ENCODE results near the gene EXOC3L4. TPM values are rescaled to one million over a fixed set of nuclear protein-coding genes. Genes with fewer than 3 reads are reported as not detected.
A peak's percentile ranks its signal among the peaks of the same experiment; 100 is the strongest.

Gene EXOC3L4
- polyA plus RNA-seq, 1 of the 3 experiments (the other 2 are of a cell fraction): 0.46 TPM

GRCh38 chr14:103136388-103137271 is 42.1 kb downstream of the EXOC3L4 start:
- TF ChIP-seq ELF1 (IDR thresholded peaks at IDR 0.05): no peak
- TF ChIP-seq, protein P1, sequence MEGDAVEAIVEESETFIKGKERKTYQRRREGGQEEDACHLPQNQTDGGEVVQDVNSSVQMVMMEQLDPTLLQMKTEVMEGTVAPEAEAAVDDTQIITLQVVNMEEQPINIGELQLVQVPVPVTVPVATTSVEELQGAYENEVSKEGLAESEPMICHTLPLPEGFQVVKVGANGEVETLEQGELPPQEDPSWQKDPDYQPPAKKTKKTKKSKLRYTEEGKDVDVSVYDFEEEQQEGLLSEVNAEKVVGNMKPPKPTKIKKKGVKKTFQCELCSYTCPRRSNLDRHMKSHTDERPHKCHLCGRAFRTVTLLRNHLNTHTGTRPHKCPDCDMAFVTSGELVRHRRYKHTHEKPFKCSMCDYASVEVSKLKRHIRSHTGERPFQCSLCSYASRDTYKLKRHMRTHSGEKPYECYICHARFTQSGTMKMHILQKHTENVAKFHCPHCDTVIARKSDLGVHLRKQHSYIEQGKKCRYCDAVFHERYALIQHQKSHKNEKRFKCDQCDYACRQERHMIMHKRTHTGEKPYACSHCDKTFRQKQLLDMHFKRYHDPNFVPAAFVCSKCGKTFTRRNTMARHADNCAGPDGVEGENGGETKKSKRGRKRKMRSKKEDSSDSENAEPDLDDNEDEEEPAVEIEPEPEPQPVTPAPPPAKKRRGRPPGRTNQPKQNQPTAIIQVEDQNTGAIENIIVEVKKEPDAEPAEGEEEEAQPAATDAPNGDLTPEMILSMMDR (IDR thresholded peaks at IDR 0.05): peak; percentile 10; the same call in 1 of the 2 replicates
- no peak for TF ChIP-seq TAF1 (IDR thresholded peaks at IDR 0.05; ENCODE audit: borderline replicate concordance, low read depth, low read length)
- peak; percentile 64; the same call in 1 of the 2 replicates for TF ChIP-seq FOSL2 (IDR thresholded peaks at IDR 0.05; ENCODE audit: borderline replicate concordance, low read depth)
- TF ChIP-seq, protein P2, sequence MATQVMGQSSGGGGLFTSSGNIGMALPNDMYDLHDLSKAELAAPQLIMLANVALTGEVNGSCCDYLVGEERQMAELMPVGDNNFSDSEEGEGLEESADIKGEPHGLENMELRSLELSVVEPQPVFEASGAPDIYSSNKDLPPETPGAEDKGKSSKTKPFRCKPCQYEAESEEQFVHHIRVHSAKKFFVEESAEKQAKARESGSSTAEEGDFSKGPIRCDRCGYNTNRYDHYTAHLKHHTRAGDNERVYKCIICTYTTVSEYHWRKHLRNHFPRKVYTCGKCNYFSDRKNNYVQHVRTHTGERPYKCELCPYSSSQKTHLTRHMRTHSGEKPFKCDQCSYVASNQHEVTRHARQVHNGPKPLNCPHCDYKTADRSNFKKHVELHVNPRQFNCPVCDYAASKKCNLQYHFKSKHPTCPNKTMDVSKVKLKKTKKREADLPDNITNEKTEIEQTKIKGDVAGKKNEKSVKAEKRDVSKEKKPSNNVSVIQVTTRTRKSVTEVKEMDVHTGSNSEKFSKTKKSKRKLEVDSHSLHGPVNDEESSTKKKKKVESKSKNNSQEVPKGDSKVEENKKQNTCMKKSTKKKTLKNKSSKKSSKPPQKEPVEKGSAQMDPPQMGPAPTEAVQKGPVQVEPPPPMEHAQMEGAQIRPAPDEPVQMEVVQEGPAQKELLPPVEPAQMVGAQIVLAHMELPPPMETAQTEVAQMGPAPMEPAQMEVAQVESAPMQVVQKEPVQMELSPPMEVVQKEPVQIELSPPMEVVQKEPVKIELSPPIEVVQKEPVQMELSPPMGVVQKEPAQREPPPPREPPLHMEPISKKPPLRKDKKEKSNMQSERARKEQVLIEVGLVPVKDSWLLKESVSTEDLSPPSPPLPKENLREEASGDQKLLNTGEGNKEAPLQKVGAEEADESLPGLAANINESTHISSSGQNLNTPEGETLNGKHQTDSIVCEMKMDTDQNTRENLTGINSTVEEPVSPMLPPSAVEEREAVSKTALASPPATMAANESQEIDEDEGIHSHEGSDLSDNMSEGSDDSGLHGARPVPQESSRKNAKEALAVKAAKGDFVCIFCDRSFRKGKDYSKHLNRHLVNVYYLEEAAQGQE (IDR thresholded peaks at IDR 0.05; ENCODE audit: low read depth, low read length): no peak
- TF ChIP-seq TCF12 (IDR thresholded peaks at IDR 0.05): peak; percentile 35; the same call in 1 of the 2 replicates
- no peaks in the 10 kb centered on the region for H3K27me3 ChIP-seq (ENCODE audit: insufficient read depth)
- H3K4me3 ChIP-seq (ENCODE audit: low read depth in 2 of 2, low read length in 1 of 2): no peak overlapping the region
- no peaks in the 10 kb centered on the region for H3K36me3 ChIP-seq (replicated peaks in 1 of 2; ENCODE audit: control insufficient read depth in 1 of 2, insufficient read depth in 2 of 2, low read length in 1 of 2)
- H2AFZ ChIP-seq (ENCODE audit: low read depth): peak overlapping the region; percentile 84; the same call in 1 of the 2 replicates
- CTCF ChIA-PET: interaction anchor here (1.4 to 6.3 kb wide), 3 partner anchors 9 to 31 kb away, joined by 3 to 45 read pairs (median 16); no protein-coding TSS in a partner anchor
- H4K20me1 ChIP-seq (ENCODE audit: insufficient read depth): no peaks in the 10 kb centered on the region
- no peak for DNase-seq
- peaks cover 7 to 15% of the 10 kb centered on the region in 2 experiments; a peak in 3 of 4 replicates for H3K4me1 ChIP-seq (ENCODE audit: control insufficient read depth in 1 of 2, insufficient read depth in 2 of 2, low read depth in 1 of 2, low read length in 1 of 2)
- H3K27ac ChIP-seq (ENCODE audit: low read depth in 2 of 2, low read length in 1 of 2): peak overlapping the region in 1 of 2 experiments; percentile 73; a peak in 2 of 4 replicates
- H3K79me2 ChIP-seq (ENCODE audit: insufficient read depth): no peaks in the 10 kb centered on the region
- no peaks in the 10 kb centered on the region for H3K9me3 ChIP-seq
- H3K9me2 ChIP-seq: no peaks in the 10 kb centered on the region
- POLR2A ChIA-PET: interaction anchor here (0.5 kb wide), 1 partner anchor 255 kb away, joined by 3 read pairs; no protein-coding TSS in a partner anchor
- H3K9ac ChIP-seq: peak overlapping the region; percentile 32; the same call in 1 of the 2 replicates
- peaks cover 3% of the 10 kb centered on the region for H3F3A ChIP-seq (replicated peaks; ENCODE audit: insufficient read depth)
- WGBS (ENCODE audit: low lambda C conversion rate): 63% methylated on average over 20 of the region's 20 CpGs
- H3K4me2 ChIP-seq: peak overlapping the region; percentile 30; the same call in 1 of the 2 replicates

DNA sequence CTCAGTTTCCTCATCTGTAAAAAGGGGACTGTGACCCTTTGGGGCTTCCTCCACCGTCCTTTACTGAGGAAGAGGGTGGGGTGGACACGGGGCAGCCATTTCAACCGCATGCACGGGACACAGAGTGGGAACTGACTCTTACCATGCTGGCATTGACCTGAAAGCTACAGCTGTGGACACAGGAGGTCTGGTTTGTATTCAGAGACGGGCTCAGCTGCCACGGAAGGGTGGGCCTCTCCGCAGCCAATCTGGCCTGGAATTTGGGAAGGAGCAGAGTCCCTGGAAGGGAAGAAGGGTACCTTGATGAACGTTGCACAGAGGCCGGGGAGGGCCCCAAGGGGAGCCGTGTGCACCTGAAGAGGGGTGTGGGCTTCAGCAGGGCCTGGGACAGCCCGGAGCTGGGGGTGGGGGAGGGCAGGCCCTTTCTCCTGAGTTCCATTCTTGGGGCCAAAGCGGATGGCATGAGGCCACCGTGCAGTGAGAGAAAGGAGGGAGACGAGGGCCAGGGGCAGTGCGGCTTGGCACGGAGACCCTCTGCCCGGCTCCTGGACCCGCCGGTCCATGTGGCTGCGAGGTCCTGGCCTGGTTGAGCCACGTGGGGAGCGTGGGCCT is 43.3 kb downstream of the EXOC3L4 start:
- ChIA-PET CTCF (interaction anchor here (0.6 to 6.3 kb wide), 7 partner anchors 11 to 363 kb away, joined by 3 to 45 read pairs (median 3); no protein-coding TSS in a partner anchor), POLR2A (no interaction called here)
- Histone ChIP-seq H3K36me3 (replicated peaks in 1 of 2; ENCODE audit: control insufficient read depth in 1 of 2, insufficient read depth in 2 of 2, low read length in 1 of 2) (no peaks in the 10 kb centered on the region), H3K79me2 (ENCODE audit: insufficient read depth) (no peaks in the 10 kb centered on the region), H3K4me2 (0 out of 2 replicates have a peak overlapping the region, but pooled peaks have one; percentile 41), H3F3A (replicated peaks; ENCODE audit: insufficient read depth) (peaks cover 3% of the 10 kb centered on the region), H3K9me2 (no peaks in the 10 kb centered on the region), H2AFZ (ENCODE audit: low read depth) (no peak overlapping the region; the same call in 1 of the 2 replicates), H3K9me3 (no peaks in the 10 kb centered on the region), H3K4me1 (ENCODE audit: control insufficient read depth in 1 of 2, insufficient read depth in 2 of 2, low read depth in 1 of 2, low read length in 1 of 2) (peaks cover 6% of the 10 kb centered on the region in 2 experiments; a peak in 3 of 4 replicates), H4K20me1 (ENCODE audit: insufficient read depth) (no peaks in the 10 kb centered on the region), H3K27me3 (ENCODE audit: insufficient read depth) (no peaks in the 10 kb centered on the region), H3K27ac (ENCODE audit: low read depth in 2 of 2, low read length in 1 of 2) (no peak overlapping the region), H3K4me3 (ENCODE audit: low read depth in 2 of 2, low read length in 1 of 2) (no peak overlapping the region), H3K9ac (no peak overlapping the region)
- TF ChIP-seq IRF3 (IDR thresholded peaks at IDR 0.05; ENCODE audit: low read depth, low read length) (no peak), RAD21 (IDR thresholded peaks at IDR 0.05; ENCODE audit: low read length) (no peak), RCOR1 (IDR thresholded peaks at IDR 0.05; ENCODE audit: low read length) (no peak), SIN3A (IDR thresholded peaks at IDR 0.05; ENCODE audit: borderline replicate concordance, low read depth, low read length) (no peak), EP300 (IDR thresholded peaks at IDR 0.05; ENCODE audit: borderline replicate concordance in 1 of 2, low read depth in 1 of 2, low read length in 1 of 2) (no peak)
- TF ChIP-seq, protein P3, sequence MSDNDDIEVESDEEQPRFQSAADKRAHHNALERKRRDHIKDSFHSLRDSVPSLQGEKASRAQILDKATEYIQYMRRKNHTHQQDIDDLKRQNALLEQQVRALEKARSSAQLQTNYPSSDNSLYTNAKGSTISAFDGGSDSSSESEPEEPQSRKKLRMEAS (IDR thresholded peaks at IDR 0.05; ENCODE audit: low read depth): no peak
- DNase-seq: no peak
- 90% methylated on average over 22 of the region's 22 CpGs for WGBS (ENCODE audit: low lambda C conversion rate)

Data from SK-N-SH (cell line).